Measurements from ENCODE around the gene YDJC.
"Not testable (repeated sequence)": the region's sequence is repeated elsewhere in the genome, so short reads cannot be mapped to it uniquely, and the experiment has no call there.

The YDJC gene

GRCh38 chr22:21603973-21604372 lies 25.8 kb downstream of the YDJC start:
- no peak for DNase-seq

- DNase-seq, result no peak
These were observed 27.2 kb downstream of the YDJC start for GRCh38 chr22:21602579-21602978.

- DNase-seq, result no peak
These were observed 30.5 kb downstream of the YDJC start for GRCh38 chr22:21599053-21599893.

- no peak for DNase-seq
These were observed 31.5 kb downstream of the YDJC start for GRCh38 chr22:21598302-21598701.

- DNase-seq, result not testable (repeated sequence)
These were observed 33.3 kb downstream of the YDJC start for GRCh38 chr22:21596356-21597135.

- DNase-seq, result no peak
These were observed 34.9 kb downstream of the YDJC start for GRCh38 chr22:21594865-21595452.

GRCh38 chr22:21593406-21594232 lies 36.2 kb downstream of the YDJC start:
- no peak for DNase-seq

GRCh38 chr22:21592422-21592821 lies 37.4 kb downstream of the YDJC start:
- no peak for DNase-seq

GRCh38 chr22:21591695-21592094 lies 38.1 kb downstream of the YDJC start:
- DNase-seq, result no peak

GRCh38 chr22:21590809-21591641 lies 38.8 kb downstream of the YDJC start:
- DNase-seq, result no peak

- DNase-seq, result no peak
These were observed 40.4 kb downstream of the YDJC start for GRCh38 chr22:21589396-21589795.

GRCh38 chr22:21587803-21588611 lies 41.8 kb downstream of the YDJC start:
- peak; percentile 65 for DNase-seq

GRCh38 chr22:21585389-21585788 lies 44.4 kb downstream of the YDJC start:
- DNase-seq, result no peak

- DNase-seq, result no peak
These were observed 46.8 kb downstream of the YDJC start for GRCh38 chr22:21582801-21583740.

GRCh38 chr22:21581009-21581713 lies 48.7 kb downstream of the YDJC start:
- DNase-seq, result not testable (repeated sequence)

- not testable (repeated sequence) for DNase-seq
These were observed 49.2 kb downstream of the YDJC start for GRCh38 chr22:21580623-21581007.

GRCh38 chr22:21579474-21579851 lies 50.4 kb downstream of the YDJC start:
- DNase-seq, result no peak
